HG03565 (cell line): Measurements from ENCODE around the gene SCGB1D2.

ENCODE experiments used
- ATAC-seq: cut with Tn5 transposase; IDR thresholded peaks from one replicate; pipeline ENCODE4 v1.9.1; 2021; ENCODE audit warnings: mild to moderate bottlenecking, moderate library complexity; ENCODE audit not compliant: unreplicated experiment

The SCGB1D2 gene

GRCh38 chr11:62256281-62256680, 14.2 kb downstream of the SCGB1D2 start:
- no peak for ATAC-seq

DNA sequence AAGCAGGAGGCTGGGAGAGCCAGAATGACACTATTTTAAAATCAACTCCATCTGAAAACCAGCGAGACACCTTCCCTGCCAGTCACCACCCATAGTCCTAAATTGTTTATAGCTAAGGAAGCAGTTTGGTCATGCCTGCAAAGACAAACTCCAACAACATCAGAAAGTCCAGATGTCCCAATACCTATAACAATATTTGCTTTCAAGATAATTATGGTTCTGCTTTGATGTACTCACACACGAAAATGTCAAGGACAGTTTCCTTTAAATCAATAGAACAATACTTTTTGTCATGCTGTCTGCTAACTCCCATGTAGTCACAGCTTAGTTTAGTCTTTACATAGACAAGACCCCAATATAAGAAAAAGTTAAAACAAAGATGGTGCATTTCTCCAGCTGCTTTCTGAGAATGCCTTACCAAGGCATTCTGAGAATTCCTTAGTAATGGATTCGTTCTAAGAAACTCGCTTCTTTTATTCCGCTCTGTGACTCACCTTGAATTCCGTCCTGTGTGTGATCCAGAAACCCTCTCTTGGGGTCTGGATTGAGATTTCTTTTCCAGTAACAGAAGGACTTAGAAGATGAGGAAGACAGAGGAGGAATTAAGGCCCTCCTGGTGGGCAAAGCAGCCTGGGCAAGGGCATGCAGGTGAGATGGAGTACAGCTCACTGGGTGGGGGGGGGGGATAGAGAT, 18.4 kb downstream of the SCGB1D2 start:
- ATAC-seq, result no peak

DNA sequence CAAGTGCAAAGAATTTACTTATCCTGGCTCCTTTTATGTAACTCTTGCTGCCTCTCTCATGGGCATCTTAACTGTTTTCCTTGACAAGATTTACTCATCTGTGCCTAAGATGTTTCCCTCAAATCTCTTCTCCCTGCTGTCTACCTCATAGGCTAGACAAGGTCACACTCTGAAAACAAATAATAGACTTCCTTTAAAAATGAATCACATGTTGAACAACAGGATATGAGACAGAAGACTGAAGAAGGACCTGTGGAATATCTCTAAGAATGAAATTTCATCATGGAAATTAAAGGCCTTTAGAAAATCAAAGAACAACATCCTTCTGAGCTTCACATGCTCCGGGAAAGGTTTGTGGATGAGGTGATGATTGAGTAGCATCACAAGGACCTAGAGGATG, 22.0 kb downstream of the SCGB1D2 start:
- ATAC-seq, result no peak

- no peak for ATAC-seq
These were observed 24.5 kb downstream of the SCGB1D2 start for GRCh38 chr11:62266558-62266957.

GRCh38 chr11:62267050-62267449, 25.0 kb downstream of the SCGB1D2 start:
- no peak for ATAC-seq

DNA sequence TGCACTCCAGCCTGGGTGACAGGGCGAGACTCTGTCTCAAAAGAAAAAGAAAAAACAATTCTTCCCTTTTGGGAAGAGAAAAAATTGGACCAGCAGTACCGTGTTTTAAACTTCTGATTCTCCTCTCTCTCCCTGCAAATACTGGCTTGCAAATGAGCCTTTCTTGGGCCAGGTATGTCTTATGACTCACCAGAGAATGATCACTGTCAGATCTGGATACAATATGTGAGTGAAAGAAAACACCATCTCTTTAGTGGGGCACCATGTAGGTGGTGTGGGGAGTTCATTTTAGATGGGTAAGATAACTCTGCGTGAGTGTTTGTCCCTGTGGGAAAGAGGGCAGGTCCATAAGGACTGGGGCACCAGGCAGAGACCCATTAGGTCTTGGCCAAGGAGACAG, 25.5 kb downstream of the SCGB1D2 start:
- ATAC-seq, result no peak

- ATAC-seq, result no peak
These were observed 27.7 kb downstream of the SCGB1D2 start, which contains the start of gene SCGB2A2 for GRCh38 chr11:62269654-62270278. SCGB2A2 (plus strand) TSS chr11:62270158; CDS start chr11:62270217, 59 bp downstream.

- ATAC-seq, result no peak
These were observed 31.2 kb downstream of the SCGB1D2 start for GRCh38 chr11:62273284-62273683.

GRCh38 chr11:62273789-62274275, 31.8 kb downstream of the SCGB1D2 start:
- ATAC-seq, result no peak

GRCh38 chr11:62280452-62280851, 38.4 kb downstream of the SCGB1D2 start:
- no peak for ATAC-seq
